IMR-90 (cell line): ENCODE results near the gene GNAT1. TPM values are rescaled to one million over a fixed set of nuclear protein-coding genes. Genes with fewer than 3 reads are reported as not detected.

ENCODE experiments used
- ATAC-seq: fragments of 200-7000 bp; cut with Tn5 transposase; 2 replicates; pipeline ENCODE4 v1.9.1; 2020; ENCODE audit warnings: low read depth, mild to moderate bottlenecking, moderate library complexity
- BruUV-seq: library from RNA; stranded (reverse); fragments of 400-500 nt; replicated peaks from 2 replicates; lab custom pipeline; 2021; lab: Mats Ljungman, UMichigan
- CTCF ChIA-PET: fragments of 300-600 bp; formaldehyde crosslinking; extraction: SDS; loops from one replicate; lab custom pipeline; 2021; ENCODE audit warnings: antibody characterized with exemption; lab: Yijun Ruan, JAX
- POLR2A ChIA-PET: fragments of 300-600 bp; sonication (Branson Sonifier 250); formaldehyde crosslinking; loops from one replicate; lab custom pipeline; 2022; ENCODE audit warnings: antibody characterized with exemption; ENCODE audit not compliant: unreplicated experiment; lab: Charles Lee
- DNase-seq: peaks from one replicate; pipeline ENCODE4 v3.0.0; 2013
- H2AFZ ChIP-seq: replicated peaks from 2 replicates; pipeline ENCODE3; 2013; ENCODE audit warnings: low read length, mild to moderate bottlenecking; ENCODE audit not compliant: poor library complexity
- H2AK5ac ChIP-seq: 2 replicates; pipeline ENCODE4 v1.6.1; 2013; ENCODE audit warnings: low read depth, low read length, inconsistent platforms
- H2AK9ac ChIP-seq: replicated peaks from 2 replicates; pipeline ENCODE3; 2013; ENCODE audit warnings: mild to moderate bottlenecking, low read depth, low read length, moderate library complexity; ENCODE audit not compliant: poor library complexity
- H2BK120ac ChIP-seq: 2 replicates; pipeline ENCODE4 v1.6.1; 2013; ENCODE audit warnings: low read depth, low read length, inconsistent platforms
- H2BK15ac ChIP-seq: 3 replicates; pipeline ENCODE4 v1.6.1; 2013; ENCODE audit warnings: low read depth, low read length, inconsistent platforms
- H2BK20ac ChIP-seq: 2 replicates; pipeline ENCODE4 v1.6.1; 2013; ENCODE audit warnings: low read depth, mild to moderate bottlenecking, inconsistent platforms, low read length, moderate library complexity
- H2BK5ac ChIP-seq: 2 replicates; pipeline ENCODE4 v1.6.1; 2013; ENCODE audit warnings: mild to moderate bottlenecking, low read depth, low read length, inconsistent platforms; ENCODE audit not compliant: poor library complexity, severe bottlenecking
- H3K14ac ChIP-seq: replicated peaks from 2 replicates; pipeline ENCODE4 v1.6.1; 2013; ENCODE audit warnings: low read depth, low read length, inconsistent platforms
- H3K18ac ChIP-seq: 2 replicates; pipeline ENCODE4 v1.6.1; 2013; ENCODE audit warnings: low read depth, low read length, control low read depth
- H3K23ac ChIP-seq: 2 replicates; pipeline ENCODE4 v1.6.1; 2013; ENCODE audit warnings: low read depth, low read length, inconsistent platforms
- H3K27ac ChIP-seq: 2 replicates; pipeline ENCODE4 v1.5.1; 2013; ENCODE audit warnings: mild to moderate bottlenecking, control low read depth, low read length; ENCODE audit not compliant: insufficient read depth
- H3K27me3 ChIP-seq: 2 replicates; pipeline ENCODE4 v1.6.1; 2013; ENCODE audit warnings: low read length; ENCODE audit not compliant: control insufficient read depth, insufficient read depth
- H3K36me3 ChIP-seq: 2 replicates; pipeline ENCODE4 v1.6.1; 2013; ENCODE audit warnings: low read length, mixed read lengths; ENCODE audit not compliant: control insufficient read depth, insufficient read depth
- H3K4ac ChIP-seq: 2 replicates; pipeline ENCODE4 v1.6.1; 2013; ENCODE audit warnings: low read depth, low read length, inconsistent platforms
- H3K4me1 ChIP-seq: 2 replicates; pipeline ENCODE4 v1.6.1; 2013; ENCODE audit warnings: low read length, mixed read lengths; ENCODE audit not compliant: control insufficient read depth, insufficient read depth
- H3K4me2 ChIP-seq: 2 replicates; pipeline ENCODE4 v1.6.1; 2013; ENCODE audit warnings: low read depth, mild to moderate bottlenecking, control low read depth, low read length, moderate library complexity
- H3K4me3 ChIP-seq: 2 replicates; pipeline ENCODE4 v1.5.1; 2013; ENCODE audit warnings: low read depth, mild to moderate bottlenecking, control low read depth, low read length, moderate library complexity; ENCODE audit not compliant: insufficient read depth
- H3K56ac ChIP-seq: 2 replicates; pipeline ENCODE4 v1.6.1; 2013; ENCODE audit warnings: low read length, inconsistent platforms; ENCODE audit not compliant: insufficient read depth; ENCODE audit errors: extremely low read depth
- H3K79me1 ChIP-seq, 2 experiments: 2 replicates each; pipeline ENCODE4 v1.6.1; 2013; ENCODE audit warnings: low read length in 2 of 2, inconsistent platforms in 1 of 2, low read depth in 1 of 2
- H3K9ac ChIP-seq: 2 replicates; pipeline ENCODE4 v1.6.1; 2013; ENCODE audit warnings: low read depth, low read length, control low read depth
- H3K9me1 ChIP-seq: 2 replicates; pipeline ENCODE4 v1.6.1; 2013; ENCODE audit warnings: low read length, inconsistent platforms; ENCODE audit not compliant: insufficient read depth
- H3K9me3 ChIP-seq: 2 replicates; pipeline ENCODE4 v1.6.1; 2013; ENCODE audit warnings: low read length; ENCODE audit not compliant: control insufficient read depth, insufficient read depth
- H4K20me1 ChIP-seq: 2 replicates; pipeline ENCODE4 v1.6.1; 2013; ENCODE audit warnings: low read length, inconsistent platforms; ENCODE audit not compliant: insufficient read depth
- H4K5ac ChIP-seq: 2 replicates; pipeline ENCODE4 v1.6.1; 2013; ENCODE audit warnings: mild to moderate bottlenecking, low read depth, low read length, control low read depth
- H4K8ac ChIP-seq, 2 experiments: 2 replicates each; pipeline ENCODE4 v1.6.1; 2013; ENCODE audit warnings: low read depth in 2 of 2, low read length in 2 of 2, control low read depth in 1 of 2, inconsistent platforms in 1 of 2
- H4K91ac ChIP-seq: 2 replicates; pipeline ENCODE4 v1.6.1; 2013; ENCODE audit warnings: low read depth, low read length, inconsistent platforms; ENCODE audit not compliant: insufficient read depth
- BHLHE40 ChIP-seq: fragments of 150-350 bp; IDR thresholded peaks from 2 replicates; pipeline ENCODE4 v1.6.1; 2016; ENCODE audit warnings: mild to moderate bottlenecking, low read depth, low read length
- CEBPB ChIP-seq: IDR thresholded peaks from 2 replicates; pipeline ENCODE4 v1.6.1; 2012; ENCODE audit warnings: low read depth, low read length, improper control_type of control experiment
- CHD1 ChIP-seq: IDR thresholded peaks from 2 replicates; pipeline ENCODE4 v1.6.1; 2012; ENCODE audit warnings: low read depth, low read length, improper control_type of control experiment
- CTCF ChIP-seq: conservative IDR thresholded peaks from 2 replicates; pipeline ENCODE4 v1.5.1; 2012; ENCODE audit warnings: mild to moderate bottlenecking, low read depth, low read length, improper control_type of control experiment
- ELK1 ChIP-seq: fragments of 150-350 bp; IDR thresholded peaks from 2 replicates; pipeline ENCODE4 v1.6.1; 2016; ENCODE audit warnings: low read depth, mild to moderate bottlenecking, low read length, moderate library complexity, borderline replicate concordance
- FOS ChIP-seq: fragments of 150-350 bp; IDR thresholded peaks from 2 replicates; pipeline ENCODE4 v1.6.1; 2016; ENCODE audit warnings: low read depth, low read length
- MAFK ChIP-seq: IDR thresholded peaks from 2 replicates; pipeline ENCODE4 v1.6.1; 2012; ENCODE audit warnings: low read depth, low read length, improper control_type of control experiment
- MAZ ChIP-seq: IDR thresholded peaks from 2 replicates; pipeline ENCODE4 v1.6.1; 2012; ENCODE audit warnings: low read depth, mild to moderate bottlenecking, low read length, improper control_type of control experiment, moderate library complexity, borderline replicate concordance
- MXI1 ChIP-seq: IDR thresholded peaks from 2 replicates; pipeline ENCODE4 v1.6.1; 2012; ENCODE audit warnings: low read depth, mild to moderate bottlenecking, low read length, moderate library complexity, borderline replicate concordance
- NFE2L2 ChIP-seq: fragments of 150-350 bp; IDR thresholded peaks from 2 replicates; pipeline ENCODE4 v1.6.1; 2016; ENCODE audit warnings: low read depth, mild to moderate bottlenecking, low read length
- POLR2A ChIP-seq: IDR thresholded peaks from 2 replicates; pipeline ENCODE4 v1.6.1; 2012; ENCODE audit warnings: mild to moderate bottlenecking, low read depth, low read length
- RAD21 ChIP-seq: IDR thresholded peaks from 2 replicates; pipeline ENCODE4 v1.6.1; 2012; ENCODE audit warnings: low read length, improper control_type of control experiment
- RCOR1 ChIP-seq: IDR thresholded peaks from 2 replicates; pipeline ENCODE4 v1.6.1; 2012; ENCODE audit warnings: mild to moderate bottlenecking, low read length, improper control_type of control experiment; ENCODE audit not compliant: insufficient replicate concordance
- RFX5 ChIP-seq: IDR thresholded peaks from 2 replicates; pipeline ENCODE4 v1.8.0; 2012; ENCODE audit warnings: low read depth, mild to moderate bottlenecking, low read length, moderate library complexity
- SMC3 ChIP-seq: fragments of 150-350 bp; IDR thresholded peaks from 2 replicates; pipeline ENCODE4 v1.6.1; 2016; ENCODE audit warnings: low read depth, mild to moderate bottlenecking, antibody characterized with exemption, low read length, moderate library complexity
- USF2 ChIP-seq: fragments of 150-350 bp; IDR thresholded peaks from 2 replicates; pipeline ENCODE4 v1.6.1; 2017; ENCODE audit warnings: mild to moderate bottlenecking, antibody characterized with exemption, low read length, low read depth
- WGBS, 2 experiments: methylation state at CpG; one replicate each; pipeline versions ENCODE4 v1.1.5 to v1.1.7; 2013; ENCODE audit warnings: missing lambda C conversion rate in 2 of 2; ENCODE audit not compliant: insufficient read length in 1 of 2; ENCODE audit errors: extremely low coverage in 2 of 2; 5-methylcytosine and 5-hydroxymethylcytosine counted together
- dilution Hi-C: fragments of 300-500 bp; cut with HindIII; formaldehyde crosslinking; loops from one replicate; pipeline ENCODE4 v1.14.3; 2018; ENCODE audit warnings: low sequenced_read_pairs; ENCODE audit not compliant: unreplicated experiment
- in situ Hi-C: fragments of 300-500 bp; cut with MboI; formaldehyde crosslinking; loops from 3 replicates; pipeline ENCODE4 v1.14.3; 2019; ENCODE audit warnings: low sequenced_read_pairs, inconsistent platforms, mixed read lengths
- intact Hi-C: fragments of 100-400 bp; cut with micrococcal nuclease; formaldehyde crosslinking; loops from 2 replicates; pipeline ENCODE4 v1.10.0; 2022
- polyA plus RNA-seq, 3 experiments: library from polyadenylated mRNA; depleted of rRNA; stranded (reverse); fragments of >200 nt; gene quantifications; 2 replicates each; pipeline ENCODE4 v1.2.3, GENCODE V29; 2012; ENCODE audit warnings: low replicate concordance in 1 of 3
- total RNA-seq: library from RNA; depleted of rRNA; stranded (reverse); fragments of >200 nt; gene quantifications from 2 replicates; pipeline ENCODE4 v1.2.3, GENCODE V29; 2012

GNAT1 gene
- total and polyA plus RNA-seq, 2 of the 4 experiments (the other 2 are of a cell fraction): not detected

GRCh38 chr3:50208677-50209344 is 17.4 kb downstream of the GNAT1 start:
- Histone ChIP-seq H3K23ac (no peak overlapping the region), H2BK120ac (no peak overlapping the region), H3K9me3 (no peaks in the 10 kb centered on the region), H4K91ac (no peak overlapping the region), H3K4me1 (peaks cover 2% of the 10 kb centered on the region; the same call in 1 of the 2 replicates), H3K9me1 (no peaks in the 10 kb centered on the region), H4K20me1 (no peaks in the 10 kb centered on the region; the same call in 1 of the 2 replicates), H3K56ac (no peak overlapping the region), H3K27me3 (peaks cover 43% of the 10 kb centered on the region), H3K36me3 (no peaks in the 10 kb centered on the region), H2BK15ac (no peak overlapping the region), H2AFZ (no peak overlapping the region), H2BK20ac (no peak overlapping the region), H3K79me1 (no peaks in the 10 kb centered on the region), H2BK5ac (no peak overlapping the region), H3K9ac (no peak overlapping the region), H3K27ac (no peak overlapping the region), H3K4me3 (no peak overlapping the region), H3K18ac (no peak overlapping the region), H3K4me2 (no peak overlapping the region), H4K5ac (no peak overlapping the region), H4K8ac (no peak overlapping the region), H3K4ac (no peak overlapping the region), H3K14ac (no peak overlapping the region), H2AK5ac (no peak overlapping the region), H2AK9ac (no peak overlapping the region)
- no peak for TF ChIP-seq ELK1
- no peak for TF ChIP-seq CHD1
- TF ChIP-seq RFX5: no peak
- TF ChIP-seq FOS: no peak
- no peak for TF ChIP-seq POLR2A
- no peak for TF ChIP-seq RCOR1
- no peak for TF ChIP-seq BHLHE40
- TF ChIP-seq RAD21: no peak
- no peak for TF ChIP-seq CTCF
- no peak for TF ChIP-seq USF2
- no peak for TF ChIP-seq MAZ
- no peak for TF ChIP-seq NFE2L2
- TF ChIP-seq SMC3: no peak
- no peak for TF ChIP-seq CEBPB
- TF ChIP-seq MXI1: no peak
- TF ChIP-seq MAFK: no peak
- WGBS, 2 experiments: 40% methylated on average over 1 of the region's 14 CpGs; no CpG with 5 or more reads in 1 of the 2 experiments
- ATAC-seq (no peak), DNase-seq (no peak)
- ChIA-PET POLR2A (no interaction called here), CTCF (interaction anchor here (1.1 to 1.6 kb wide), 2 partner anchors 14 to 16 kb away, joined by 3 to 5 read pairs; no protein-coding TSS in a partner anchor)
- dilution Hi-C loops: no loop called here
- BruUV-seq: no TSS peak
- in situ Hi-C loops: no loop called here
- intact Hi-C loops: no loop called here
